ENCODE measurements around the gene NUP133.
"Not testable (repeated sequence)": the region's sequence is repeated elsewhere in the genome, so short reads cannot be mapped to it uniquely, and the experiment has no call there.

- TF ChIP-seq CBX5 (IDR thresholded peaks at IDR 0.05; ENCODE audit: low read depth); YY1 (IDR thresholded peaks at IDR 0.05; ENCODE audit: low read depth, low read length); MLLT1 (IDR thresholded peaks at IDR 0.05); EZH2 (IDR thresholded peaks at IDR 0.05; ENCODE audit: borderline replicate concordance, control insufficient read depth, low read depth, low read length); SREBF2 (IDR thresholded peaks at IDR 0.05; ENCODE audit: low read length); REST (IDR thresholded peaks at IDR 0.05; ENCODE audit: low read depth, low read length); MTA3 (IDR thresholded peaks at IDR 0.05; ENCODE audit: borderline replicate concordance, low read length); FOXK2 (IDR thresholded peaks at IDR 0.05); CHD4 (IDR thresholded peaks at IDR 0.05); ATF7 (IDR thresholded peaks at IDR 0.05; ENCODE audit: low read depth); CBFB (IDR thresholded peaks at IDR 0.05; ENCODE audit: low read depth); CTCF (IDR thresholded peaks at IDR 0.05 in 2 of 3, conservative IDR thresholded peaks at IDR 0.05 in 1 of 3; ENCODE audit: control insufficient read depth in 2 of 3, extremely low read depth in 1 of 3, insufficient read depth in 1 of 3, low read depth in 3 of 3, low read length in 3 of 3); POLR2AphosphoS5 (IDR thresholded peaks at IDR 0.05; ENCODE audit: low read length); SIX5 (IDR thresholded peaks at IDR 0.05; ENCODE audit: low read depth, low read length, severe bottlenecking): not testable (repeated sequence)
Observed at GRCh38 chr1:229412810-229413209, 95.3 kb downstream of the NUP133 start.
